Right lung (tissue), 5 donors: ENCODE results near the gene AMBRA1. TPM values are rescaled to one million over a fixed set of nuclear protein-coding genes. Genes with fewer than 3 reads are reported as not detected.
"Not testable (repeated sequence)": the region's sequence is repeated elsewhere in the genome, so short reads cannot be mapped to it uniquely, and the experiment has no call there.

ENCODE experiments used
- DNase-seq, 2 donors: peaks; one replicate each; pipeline ENCODE4 v3.0.0-alpha.2; 2013
- polyA plus RNA-seq, 5 donors: library from polyadenylated mRNA; unstranded; fragments of 120-200 nt; gene quantifications; one replicate each; pipeline versions ENCODE4 v1.2.1 to v1.2.3, GENCODE V29; 2013; ENCODE audit warnings: inconsistent platforms in 1 of 5, low replicate concordance in 1 of 5; ENCODE audit not compliant: insufficient read length in 5 of 5, insufficient read depth in 1 of 5

The AMBRA1 gene
- polyA plus RNA-seq, 5 donors, result 18.6 to 24.3 (median 20.7) TPM

DNA sequence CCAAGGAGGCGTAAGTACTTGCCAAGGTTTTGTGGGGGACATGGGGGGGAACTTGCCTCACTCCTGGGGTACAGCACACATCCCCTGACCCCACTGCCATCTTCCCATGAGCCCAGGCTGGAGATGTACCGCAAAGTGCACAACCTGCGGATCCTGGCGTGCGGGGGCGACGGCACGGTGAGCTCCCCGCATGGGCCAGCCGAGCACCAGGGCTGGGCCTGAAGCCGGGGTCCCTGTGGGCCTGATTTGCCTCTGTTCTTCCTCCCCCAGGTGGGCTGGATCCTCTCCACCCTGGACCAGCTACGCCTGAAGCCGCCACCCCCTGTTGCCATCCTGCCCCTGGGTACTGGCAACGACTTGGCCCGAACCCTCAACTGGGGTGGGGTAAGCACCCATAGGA lies 221.3 kb downstream of the AMBRA1 start:
- not testable (repeated sequence) for DNase-seq

DNA sequence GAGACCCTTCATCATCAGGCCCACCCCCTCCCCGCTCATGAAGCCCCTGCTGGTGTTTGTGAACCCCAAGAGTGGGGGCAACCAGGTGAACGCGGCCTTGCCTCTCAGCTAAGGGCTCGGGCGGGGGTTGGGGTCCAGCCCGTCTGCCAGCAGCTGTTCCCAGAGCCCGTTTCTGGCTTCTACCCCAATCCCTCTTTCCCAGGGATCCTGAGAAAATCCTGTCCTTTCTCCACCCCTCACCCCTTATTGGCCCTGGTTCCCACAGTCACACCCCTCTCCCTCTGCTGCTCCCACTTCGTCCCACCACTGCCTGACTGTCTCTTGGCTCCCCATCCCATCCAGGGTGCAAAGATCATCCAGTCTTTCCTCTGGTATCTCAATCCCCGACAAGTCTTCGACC lies 221.7 kb downstream of the AMBRA1 start:
- DNase-seq, result no peak

DNA sequence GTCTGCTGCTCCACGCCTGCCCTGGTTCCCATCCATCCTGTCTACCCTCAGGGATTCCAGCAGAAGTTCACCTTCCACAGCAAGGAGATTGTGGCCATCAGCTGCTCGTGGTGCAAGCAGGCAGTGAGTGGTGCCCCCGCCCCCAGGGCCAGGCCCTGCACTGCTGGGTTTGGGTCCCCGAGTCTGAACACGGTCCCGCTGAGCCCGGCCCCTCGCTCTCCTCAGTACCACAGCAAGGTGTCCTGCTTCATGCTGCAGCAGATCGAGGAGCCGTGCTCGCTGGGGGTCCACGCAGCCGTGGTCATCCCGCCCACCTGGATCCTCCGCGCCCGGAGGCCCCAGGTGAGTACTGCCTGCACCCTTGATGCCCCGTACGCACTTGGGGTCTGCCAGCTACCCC lies 222.6 kb downstream of the AMBRA1 start:
- not testable (repeated sequence) for DNase-seq

DNA sequence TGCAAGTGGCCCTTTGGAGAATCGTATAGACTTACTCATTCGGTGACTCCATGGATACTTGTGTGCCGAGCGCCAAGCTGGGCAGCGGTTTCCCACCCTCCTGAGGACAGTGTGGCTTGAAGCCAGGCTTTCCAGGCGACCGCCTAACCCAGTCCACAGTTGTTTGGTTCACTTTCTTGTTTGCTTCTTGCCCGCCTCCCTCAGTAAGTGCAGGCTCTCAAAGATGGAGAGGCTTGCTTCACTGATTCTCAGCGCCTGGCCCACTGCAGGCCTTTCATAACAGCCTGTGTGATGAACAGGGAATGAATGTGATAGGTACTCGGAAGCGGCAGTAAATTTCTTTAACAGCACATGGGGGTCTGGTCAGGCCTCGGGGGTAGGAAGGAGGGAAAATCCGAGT lies 223.6 kb downstream of the AMBRA1 start:
- no peak for DNase-seq

- no peak for DNase-seq
These were observed 224.2 kb downstream of the AMBRA1 start for GRCh38 chr11:46369458-46370152.

- DNase-seq, result no peak
These were observed 225.9 kb downstream of the AMBRA1 start for GRCh38 chr11:46367916-46368267.

- no peak for DNase-seq
These were observed 226.4 kb downstream of the AMBRA1 start for GRCh38 chr11:46367244-46367915.

DNA sequence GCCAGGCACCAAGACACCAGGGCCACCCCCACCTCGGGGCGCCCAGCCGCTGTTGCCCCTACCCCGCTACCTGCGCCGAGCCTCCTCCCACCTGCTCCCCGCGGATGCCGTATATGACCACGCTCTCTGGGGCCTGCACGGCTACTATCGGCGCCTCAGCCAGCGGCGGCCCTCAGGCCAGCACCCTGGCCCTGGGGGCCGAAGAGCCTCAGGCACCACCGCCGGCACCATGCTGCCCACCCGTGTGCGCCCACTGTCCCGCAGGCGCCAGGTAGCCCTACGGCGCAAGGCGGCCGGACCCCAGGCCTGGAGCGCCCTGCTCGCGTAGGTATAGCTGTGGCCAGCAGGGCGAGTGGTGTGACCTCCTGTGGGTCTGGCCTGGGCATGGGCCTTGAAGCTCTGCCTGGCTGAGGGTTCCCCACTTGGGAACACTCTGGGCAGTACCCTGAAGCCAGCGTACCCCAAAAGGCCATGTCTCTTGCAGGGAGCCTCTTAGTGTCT lies 227.1 kb downstream of the AMBRA1 start:
- DNase-seq, result no peak

DNA sequence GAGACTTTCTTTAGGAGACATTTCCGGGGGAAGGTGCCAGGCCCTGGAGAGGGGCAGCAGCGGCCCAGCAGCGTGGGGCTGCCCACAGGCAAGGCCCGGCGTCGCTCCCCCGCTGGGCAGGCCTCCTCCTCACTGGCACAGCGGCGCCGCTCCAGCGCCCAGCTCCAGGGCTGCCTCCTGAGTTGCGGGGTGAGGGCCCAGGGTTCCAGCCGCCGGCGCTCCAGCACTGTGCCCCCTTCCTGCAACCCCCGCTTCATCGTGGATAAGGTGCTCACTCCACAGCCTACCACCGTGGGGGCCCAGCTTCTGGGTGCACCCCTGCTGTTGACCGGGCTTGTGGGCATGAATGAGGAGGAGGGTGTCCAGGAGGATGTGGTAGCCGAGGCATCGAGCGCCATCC lies 227.6 kb downstream of the AMBRA1 start:
- no peak for DNase-seq

DNA sequence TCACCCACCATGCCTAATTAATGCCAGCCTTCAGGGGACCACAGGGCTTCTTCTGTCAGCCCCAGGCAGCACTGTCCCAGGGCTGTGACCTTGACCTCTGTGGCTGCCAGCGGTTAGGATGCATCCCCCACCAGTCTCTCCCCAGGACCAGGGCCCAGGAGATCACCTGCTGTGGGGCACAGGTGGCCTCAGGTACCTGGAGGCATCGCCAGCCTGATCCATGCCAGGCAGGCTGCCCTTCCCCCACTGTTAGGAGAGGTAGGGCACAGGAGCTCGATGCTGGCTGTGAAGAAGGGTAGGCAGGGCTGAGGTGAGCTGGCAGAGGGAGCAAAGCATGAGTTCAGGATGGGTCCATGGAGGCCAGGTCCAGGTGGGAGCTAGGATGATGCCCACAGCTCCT lies 229.0 kb downstream of the AMBRA1 start:
- no peak for DNase-seq

GRCh38 chr11:46364056-46364455 lies 229.8 kb downstream of the AMBRA1 start:
- no peak for DNase-seq

GRCh38 chr11:46363455-46364005 lies 230.3 kb downstream of the AMBRA1 start:
- no peak for DNase-seq

DNA sequence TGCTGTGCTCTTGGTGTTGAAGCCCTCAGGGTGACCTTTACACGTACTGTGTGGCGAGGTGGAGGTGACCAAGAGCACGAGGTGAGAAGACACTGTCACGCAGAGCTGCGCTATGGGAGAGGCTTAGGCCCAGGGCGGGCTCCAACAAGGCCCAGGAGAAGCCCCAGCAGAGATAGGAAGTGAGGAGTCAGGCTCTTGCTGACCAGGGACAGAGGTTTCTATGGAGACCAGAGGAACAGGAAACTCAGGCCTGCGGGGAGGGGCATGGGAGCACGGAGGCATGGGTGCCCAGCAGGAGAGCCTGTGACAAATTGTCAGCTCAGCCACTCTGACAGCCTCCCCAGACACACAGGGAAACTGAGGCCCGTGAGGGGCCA lies 230.8 kb downstream of the AMBRA1 start:
- DNase-seq, result no peak

GRCh38 chr11:46362156-46363030 lies 231.4 kb downstream of the AMBRA1 start:
- no peak for DNase-seq

DNA sequence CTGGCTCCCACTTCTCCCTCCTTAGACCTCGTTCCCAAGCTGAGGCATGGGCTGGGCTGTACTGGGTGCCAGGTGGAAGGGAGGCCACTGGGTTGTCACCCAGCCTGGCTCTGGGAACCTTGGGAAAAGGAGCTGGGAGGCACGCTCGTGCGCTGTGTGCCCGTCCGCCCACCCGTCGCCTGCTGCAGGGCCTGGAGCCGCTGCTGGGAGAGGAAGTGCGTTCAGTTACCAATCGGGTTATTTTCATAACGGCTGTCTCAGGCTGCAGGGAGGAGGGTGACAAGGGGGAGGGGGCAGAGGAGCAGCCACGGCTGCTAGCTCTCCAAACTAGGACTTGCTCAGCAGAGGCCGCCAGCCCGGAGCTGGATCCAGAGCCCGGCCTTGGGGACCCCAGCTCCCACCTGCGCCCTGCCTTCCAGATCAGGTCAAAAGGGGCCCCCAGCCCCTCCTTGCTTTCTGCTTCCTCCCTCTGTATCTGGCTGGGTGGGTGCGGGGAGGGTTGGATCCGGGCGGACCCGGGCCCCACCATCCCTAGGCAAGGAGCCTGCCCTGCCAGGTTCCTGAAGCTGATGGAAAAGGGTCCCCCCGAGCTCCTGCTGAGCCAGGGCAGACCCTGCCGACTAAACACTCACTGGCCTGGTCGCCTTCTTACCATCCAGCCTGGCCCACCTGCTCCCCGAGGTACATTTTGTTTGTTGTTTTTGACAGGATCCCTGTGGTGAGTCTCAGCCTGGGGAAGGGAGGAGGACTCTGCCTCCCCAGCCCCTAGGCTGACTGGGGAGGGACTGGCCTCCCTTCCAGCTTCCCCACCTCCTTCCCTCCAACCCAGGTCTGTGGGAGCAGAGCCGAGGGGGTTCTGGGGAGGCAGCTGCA lies 232.3 kb downstream of the AMBRA1 start:
- DNase-seq, result peak; percentile 66 to 75

DNA sequence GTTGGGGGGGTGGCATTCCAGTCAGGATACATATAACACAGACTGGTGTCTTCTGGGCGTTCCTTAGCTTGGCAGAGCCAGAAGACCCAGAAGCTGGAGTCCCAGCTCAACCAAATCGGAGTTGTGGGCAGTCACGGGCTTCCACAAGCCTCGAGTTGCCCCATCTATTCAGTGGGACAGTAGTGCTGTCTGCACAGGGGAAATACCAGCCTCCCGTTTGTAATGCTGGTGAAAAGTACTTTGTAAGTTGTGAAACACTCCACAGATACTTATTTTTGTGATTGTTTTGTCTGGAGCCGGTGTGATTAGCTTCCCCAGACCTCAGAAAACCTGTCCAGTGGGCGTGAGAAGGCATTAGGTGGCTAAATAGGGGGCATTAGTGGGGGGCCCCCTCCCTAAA lies 232.9 kb downstream of the AMBRA1 start:
- no peak for DNase-seq

- no peak for DNase-seq
These were observed 233.9 kb downstream of the AMBRA1 start for GRCh38 chr11:46359953-46360352.

DNA sequence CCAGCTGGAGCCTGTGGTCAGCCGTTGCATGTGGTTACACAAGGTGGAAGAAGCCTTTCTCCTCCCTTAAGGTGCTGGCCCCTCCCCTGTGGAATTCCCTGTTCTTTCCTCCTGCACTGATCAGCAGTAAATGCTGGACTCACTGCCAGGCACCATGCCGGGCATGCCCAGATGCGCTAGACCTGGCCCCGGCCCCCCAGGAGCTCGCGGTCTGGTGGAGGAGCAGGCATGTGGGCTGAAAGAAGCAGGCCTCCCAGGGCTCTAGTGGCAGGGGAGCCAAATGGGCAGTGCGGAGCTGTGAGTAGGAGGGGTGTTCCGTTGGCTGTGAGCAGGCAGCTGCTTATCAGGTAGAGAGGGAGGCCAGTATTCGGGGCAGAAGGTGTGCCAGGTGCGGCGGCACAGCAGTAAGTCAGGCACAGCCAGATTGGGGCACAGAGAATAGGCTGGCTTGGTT lies 236.3 kb downstream of the AMBRA1 start:
- no peak for DNase-seq

- DNase-seq, result no peak
These were observed 236.8 kb downstream of the AMBRA1 start for GRCh38 chr11:46356924-46357482.

DNA sequence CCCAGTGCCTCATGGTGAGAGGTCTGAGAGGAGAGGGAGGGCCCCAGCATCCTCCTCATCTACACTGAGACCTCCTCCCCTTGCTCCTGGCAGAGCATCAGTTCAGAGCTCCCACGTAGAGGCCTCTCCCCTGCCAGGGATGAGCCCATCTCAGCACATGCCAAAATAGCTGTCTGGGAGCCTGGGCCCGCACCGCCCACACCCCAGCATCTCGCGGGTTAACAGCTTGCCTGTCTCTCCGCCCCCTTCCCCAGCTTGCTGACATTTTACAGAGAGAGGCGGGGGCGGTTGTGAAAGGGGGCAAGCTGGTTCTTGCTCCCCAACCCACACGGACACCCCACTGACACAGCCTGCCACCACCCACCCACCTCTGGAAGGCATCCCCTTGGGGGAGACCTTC lies 240.1 kb downstream of the AMBRA1 start:
- DNase-seq, result no peak
